PC-3 (cell line): ENCODE measurements around the gene R3HDM1. TPM values are rescaled to one million over a fixed set of nuclear protein-coding genes. Genes with fewer than 3 reads are reported as not detected.

Experiments
- ATAC-seq: fragments of 200-7000 bp; cut with Tn5 transposase; 2 replicates; pipeline ENCODE4 v1.9.1; 2020; ENCODE audit warnings: mild to moderate bottlenecking, moderate library complexity
- BruUV-seq: library from RNA; stranded (reverse); fragments of 400-500 nt; replicated peaks from 2 replicates; lab custom pipeline; 2021; lab: Mats Ljungman, UMichigan
- CTCF ChIA-PET: fragments of 300-600 bp; sonication (Branson Sonifier 250); formaldehyde crosslinking; loops from one replicate; lab custom pipeline; 2022; ENCODE audit warnings: antibody characterized with exemption; lab: Charles Lee
- POLR2A ChIA-PET: fragments of 300-600 bp; sonication (Branson Sonifier 250); formaldehyde crosslinking; loops from one replicate; lab custom pipeline; 2022; ENCODE audit warnings: antibody characterized with exemption; ENCODE audit not compliant: unreplicated experiment; lab: Charles Lee
- DNase-seq: peaks from one replicate; pipeline ENCODE4 v3.0.0-alpha.2; 2015
- H2AFZ ChIP-seq: fragments of 300-600 bp; sonication (generic); 2 replicates; pipeline ENCODE4 v1.6.0; 2016; ENCODE audit warnings: antibody characterized with exemption, low read length
- H3F3A ChIP-seq: fragments of 300-600 bp; sonication (generic); one replicate; pipeline ENCODE4 v1.6.0; 2017; ENCODE audit warnings: antibody characterized with exemption, low read length, control low read depth, mild to moderate bottlenecking; ENCODE audit not compliant: unreplicated experiment
- H3K27ac ChIP-seq: fragments of 300-600 bp; sonication (generic); 2 replicates; pipeline ENCODE4 v1.5.1; 2016; ENCODE audit warnings: mild to moderate bottlenecking, low read length
- H3K27me3 ChIP-seq: fragments of 300-600 bp; sonication (generic); 2 replicates; pipeline ENCODE4 v1.6.1; 2016; ENCODE audit warnings: low read length, mixed read lengths
- H3K36me3 ChIP-seq: fragments of 300-600 bp; sonication (generic); 2 replicates; pipeline ENCODE4 v1.6.1; 2016; ENCODE audit warnings: low read depth, mixed run types, low read length, mixed read lengths
- H3K4me1 ChIP-seq: fragments of 300-600 bp; sonication (generic); 2 replicates; pipeline ENCODE4 v1.5.1; 2016; ENCODE audit warnings: low read length; ENCODE audit not compliant: insufficient read depth
- H3K4me2 ChIP-seq: fragments of 300-600 bp; sonication (generic); 2 replicates; pipeline ENCODE4 v1.6.0; 2016; ENCODE audit warnings: low read length
- H3K4me3 ChIP-seq: fragments of 300-600 bp; sonication (generic); 2 replicates; pipeline ENCODE4 v1.5.1; 2016; ENCODE audit warnings: mild to moderate bottlenecking, low read length, mixed read lengths
- H3K79me2 ChIP-seq: fragments of 300-600 bp; sonication (generic); 2 replicates; pipeline ENCODE4 v1.6.1; 2017; ENCODE audit warnings: low read length, mixed read lengths
- H3K9ac ChIP-seq: fragments of 300-600 bp; sonication (generic); 2 replicates; pipeline ENCODE4 v1.6.0; 2016; ENCODE audit warnings: mild to moderate bottlenecking, low read length
- H3K9me2 ChIP-seq: fragments of 300-600 bp; sonication (generic); replicated peaks from 2 replicates; pipeline ENCODE4 v1.6.1; 2016; ENCODE audit warnings: mixed run types, low read length, mixed read lengths
- H3K9me3 ChIP-seq: fragments of 300-600 bp; sonication (generic); 2 replicates; pipeline ENCODE4 v1.6.1; 2016; ENCODE audit warnings: low read length, mixed read lengths
- H4K20me1 ChIP-seq: fragments of 300-600 bp; sonication (generic); 2 replicates; pipeline ENCODE4 v1.6.1; 2016; ENCODE audit warnings: low read length, mixed read lengths
- EZH2 ChIP-seq: fragments of 300-600 bp; sonication (generic); IDR thresholded peaks from one replicate; pipeline ENCODE4 v1.6.1; 2017; ENCODE audit warnings: antibody characterized with exemption, mild to moderate bottlenecking, low read length; ENCODE audit not compliant: unreplicated experiment
- EZH2phosphoT487 ChIP-seq: fragments of 300-600 bp; sonication (generic); IDR thresholded peaks from 2 replicates; pipeline ENCODE4 v1.6.1; 2018; ENCODE audit warnings: mild to moderate bottlenecking, antibody characterized with exemption, low read length, borderline replicate concordance
- intact Hi-C: fragments of 100-400 bp; cut with micrococcal nuclease; formaldehyde crosslinking; loops from 2 replicates; pipeline ENCODE4 v1.9.0; 2023
- microRNA-seq: library from miRNA; unstranded; fragments of <30 nt; microRNA quantifications from one replicate; pipeline ENCODE4 v1.1.0, GENCODE V29; 2020; ENCODE audit not compliant: unreplicated experiment
- total RNA-seq: library from RNA; depleted of rRNA; stranded (reverse); fragments of >200 nt; gene quantifications from 2 replicates; pipeline ENCODE4 v1.2.3, GENCODE V29; 2014; rRNA removed
- TF ChIP-seq, protein P1 (sequence below): fragments of 300-600 bp; sonication (generic); conservative IDR thresholded peaks from 2 replicates; pipeline ENCODE4 v1.5.1; 2017; ENCODE audit warnings: antibody characterized with exemption, low read depth, mild to moderate bottlenecking, low read length

The R3HDM1 gene
- total RNA-seq, 1 experiment from 2014 or later, result 12.8 TPM

GRCh38 chr2:135773319-135773718, 242.0 kb downstream of the R3HDM1 start:
- no peaks in the 10 kb centered on the region for H3K27me3 ChIP-seq
- H3K4me1 ChIP-seq, result no peaks in the 10 kb centered on the region
- no peaks in the 10 kb centered on the region for H3K79me2 ChIP-seq
- H3K27ac ChIP-seq, result no peak overlapping the region
- H3K9me2 ChIP-seq, result no peaks in the 10 kb centered on the region
- ChIA-PET CTCF (interaction anchor here (0.8 kb wide), 1 partner anchor 38 kb away, joined by 3 read pairs; no protein-coding TSS in a partner anchor), POLR2A (no interaction called here)
- TF ChIP-seq EZH2phosphoT487 (no peak), EZH2 (no peak)
- TF ChIP-seq, protein P1, sequence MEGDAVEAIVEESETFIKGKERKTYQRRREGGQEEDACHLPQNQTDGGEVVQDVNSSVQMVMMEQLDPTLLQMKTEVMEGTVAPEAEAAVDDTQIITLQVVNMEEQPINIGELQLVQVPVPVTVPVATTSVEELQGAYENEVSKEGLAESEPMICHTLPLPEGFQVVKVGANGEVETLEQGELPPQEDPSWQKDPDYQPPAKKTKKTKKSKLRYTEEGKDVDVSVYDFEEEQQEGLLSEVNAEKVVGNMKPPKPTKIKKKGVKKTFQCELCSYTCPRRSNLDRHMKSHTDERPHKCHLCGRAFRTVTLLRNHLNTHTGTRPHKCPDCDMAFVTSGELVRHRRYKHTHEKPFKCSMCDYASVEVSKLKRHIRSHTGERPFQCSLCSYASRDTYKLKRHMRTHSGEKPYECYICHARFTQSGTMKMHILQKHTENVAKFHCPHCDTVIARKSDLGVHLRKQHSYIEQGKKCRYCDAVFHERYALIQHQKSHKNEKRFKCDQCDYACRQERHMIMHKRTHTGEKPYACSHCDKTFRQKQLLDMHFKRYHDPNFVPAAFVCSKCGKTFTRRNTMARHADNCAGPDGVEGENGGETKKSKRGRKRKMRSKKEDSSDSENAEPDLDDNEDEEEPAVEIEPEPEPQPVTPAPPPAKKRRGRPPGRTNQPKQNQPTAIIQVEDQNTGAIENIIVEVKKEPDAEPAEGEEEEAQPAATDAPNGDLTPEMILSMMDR, result no peak
- ATAC-seq (no peak), DNase-seq (no peak)
- no peak overlapping the region for H3K4me2 ChIP-seq
- H3F3A ChIP-seq, result no peaks in the 10 kb centered on the region
- intact Hi-C loops, result no loop called here
- BruUV-seq, result no TSS peak
- H4K20me1 ChIP-seq, result no peaks in the 10 kb centered on the region
- no peak overlapping the region for H3K9ac ChIP-seq
- H3K36me3 ChIP-seq, result peaks cover 83% of the 10 kb centered on the region
- H3K9me3 ChIP-seq, result no peaks in the 10 kb centered on the region
- no peak overlapping the region for H2AFZ ChIP-seq
- H3K4me3 ChIP-seq, result no peak overlapping the region

- Histone ChIP-seq H3K4me2 (no peak overlapping the region), H3K79me2 (no peaks in the 10 kb centered on the region), H3K9me3 (no peaks in the 10 kb centered on the region), H3K36me3 (peaks cover 87% of the 10 kb centered on the region), H3K27ac (no peak overlapping the region), H3K9ac (no peak overlapping the region), H3K4me3 (no peak overlapping the region), H2AFZ (no peak overlapping the region), H3F3A (no peaks in the 10 kb centered on the region), H4K20me1 (no peaks in the 10 kb centered on the region), H3K27me3 (no peaks in the 10 kb centered on the region), H3K4me1 (no peaks in the 10 kb centered on the region), H3K9me2 (no peaks in the 10 kb centered on the region)
- DNase-seq (no peak), ATAC-seq (peak; percentile 63)
- POLR2A ChIA-PET, result no interaction called here
- intact Hi-C loops, result no loop called here
- TF ChIP-seq EZH2phosphoT487 (no peak), EZH2 (no peak)
- TF ChIP-seq, protein P1, result no peak
- CTCF ChIA-PET, result interaction anchor here (0.8 kb wide), 1 partner anchor 37 kb away, joined by 3 read pairs; no protein-coding TSS in a partner anchor
- BruUV-seq, result no TSS peak
Observed at GRCh38 chr2:135773917-135774316, 242.6 kb downstream of the R3HDM1 start.

Small RNAs within 50 kb of the gene (microRNA-seq; reads per million reads assigned to microRNA genes)
- gene MIR128-1, result 118 reads per million, percentile 65 among the genes with 10 or more reads in this experiment

Other genes starting within 250 kb of the R3HDM1 start
- 7.1 and 8.6 TPM in 2 replicates for gene ZRANB3, start 266 bp upstream of the R3HDM1 start, total RNA-seq
- 38.3 and 42.0 TPM in 2 replicates for gene UBXN4, start 210.4 kb downstream of the R3HDM1 start, total RNA-seq